ENCODE results near the gene CAST.

Gene CAST

DNA sequence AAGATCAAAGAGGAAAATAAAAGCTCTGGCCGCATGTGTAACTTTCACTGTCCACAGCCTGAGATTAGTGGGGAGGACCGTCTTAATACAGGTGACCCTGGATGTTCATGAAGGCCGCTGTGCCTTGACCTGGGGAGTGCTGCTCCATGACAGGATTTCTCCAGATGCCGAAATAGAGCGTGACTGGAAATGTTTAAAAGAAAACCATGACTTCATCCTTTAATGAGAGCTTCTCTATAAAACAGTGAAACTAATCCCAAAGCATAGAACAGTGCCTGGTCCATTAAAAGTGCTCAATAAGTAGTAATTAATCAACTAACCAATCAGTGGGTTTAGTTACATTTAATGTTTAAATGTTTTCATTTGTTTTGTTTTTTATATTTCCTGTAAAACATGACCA is 82.8 kb downstream of the CAST start:
- TF ChIP-seq, protein P1, sequence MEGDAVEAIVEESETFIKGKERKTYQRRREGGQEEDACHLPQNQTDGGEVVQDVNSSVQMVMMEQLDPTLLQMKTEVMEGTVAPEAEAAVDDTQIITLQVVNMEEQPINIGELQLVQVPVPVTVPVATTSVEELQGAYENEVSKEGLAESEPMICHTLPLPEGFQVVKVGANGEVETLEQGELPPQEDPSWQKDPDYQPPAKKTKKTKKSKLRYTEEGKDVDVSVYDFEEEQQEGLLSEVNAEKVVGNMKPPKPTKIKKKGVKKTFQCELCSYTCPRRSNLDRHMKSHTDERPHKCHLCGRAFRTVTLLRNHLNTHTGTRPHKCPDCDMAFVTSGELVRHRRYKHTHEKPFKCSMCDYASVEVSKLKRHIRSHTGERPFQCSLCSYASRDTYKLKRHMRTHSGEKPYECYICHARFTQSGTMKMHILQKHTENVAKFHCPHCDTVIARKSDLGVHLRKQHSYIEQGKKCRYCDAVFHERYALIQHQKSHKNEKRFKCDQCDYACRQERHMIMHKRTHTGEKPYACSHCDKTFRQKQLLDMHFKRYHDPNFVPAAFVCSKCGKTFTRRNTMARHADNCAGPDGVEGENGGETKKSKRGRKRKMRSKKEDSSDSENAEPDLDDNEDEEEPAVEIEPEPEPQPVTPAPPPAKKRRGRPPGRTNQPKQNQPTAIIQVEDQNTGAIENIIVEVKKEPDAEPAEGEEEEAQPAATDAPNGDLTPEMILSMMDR (IDR thresholded peaks at IDR 0.05; ENCODE audit: low read depth, low read length): no peak
- H3K4me3 ChIP-seq (ENCODE audit: low read depth, low read length): no peak overlapping the region

DNA sequence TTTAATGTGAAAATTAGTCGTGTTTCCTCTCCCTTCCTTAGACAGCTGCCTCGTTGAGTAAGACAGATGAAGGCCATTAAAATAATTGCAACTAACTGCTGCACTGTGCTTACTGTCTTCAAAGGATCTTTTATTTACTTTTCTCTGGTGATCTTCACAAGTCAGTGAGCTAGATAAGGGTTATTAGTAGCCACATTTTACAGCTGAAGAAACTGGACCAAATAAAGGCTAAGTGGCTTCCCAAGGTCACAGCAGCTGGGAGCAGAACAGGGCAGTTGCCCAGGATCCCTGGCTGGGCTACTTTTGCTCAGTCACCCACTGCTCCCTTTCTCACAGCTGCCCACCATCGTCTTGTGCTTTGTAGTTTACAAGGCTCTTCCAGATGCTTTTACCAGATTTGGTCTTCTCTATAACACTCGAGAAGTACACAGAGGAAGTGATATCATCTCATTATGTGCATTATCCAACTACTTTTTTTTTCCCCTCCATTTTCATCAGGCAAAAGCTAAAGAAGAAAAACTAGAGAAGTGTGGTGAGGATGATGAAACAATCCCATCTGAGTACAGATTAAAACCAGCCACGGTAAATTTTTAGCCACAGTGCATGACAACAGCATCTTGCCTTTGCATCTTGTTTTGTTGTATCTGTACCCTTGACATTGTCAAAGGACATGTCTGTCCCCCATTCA is 83.8 kb downstream of the CAST start:
- TF ChIP-seq, protein P1 (IDR thresholded peaks at IDR 0.05; ENCODE audit: low read depth, low read length): no peak
- H3K4me3 ChIP-seq (ENCODE audit: low read depth, low read length): no peak overlapping the region

DNA sequence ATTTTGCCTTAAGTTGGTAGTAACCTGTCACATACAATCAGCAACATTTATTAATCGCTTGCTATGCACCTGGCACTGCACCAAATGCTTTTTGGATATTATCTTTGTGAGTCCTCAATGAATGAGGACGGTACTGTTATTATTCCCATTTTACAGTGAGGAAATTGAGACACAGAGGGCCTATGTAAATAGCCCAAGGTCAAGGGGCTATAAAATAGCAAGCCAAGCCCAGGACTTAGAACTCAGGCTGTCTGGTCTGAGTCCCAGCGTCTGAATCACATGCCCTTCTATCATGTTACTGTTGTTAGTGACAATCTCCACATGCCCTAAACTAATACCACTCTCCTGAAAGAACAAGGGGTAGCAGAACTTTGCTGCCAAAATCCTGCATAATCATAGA is 85.5 kb downstream of the CAST start:
- TF ChIP-seq, protein P1 (IDR thresholded peaks at IDR 0.05; ENCODE audit: low read depth, low read length): no peak

DNA sequence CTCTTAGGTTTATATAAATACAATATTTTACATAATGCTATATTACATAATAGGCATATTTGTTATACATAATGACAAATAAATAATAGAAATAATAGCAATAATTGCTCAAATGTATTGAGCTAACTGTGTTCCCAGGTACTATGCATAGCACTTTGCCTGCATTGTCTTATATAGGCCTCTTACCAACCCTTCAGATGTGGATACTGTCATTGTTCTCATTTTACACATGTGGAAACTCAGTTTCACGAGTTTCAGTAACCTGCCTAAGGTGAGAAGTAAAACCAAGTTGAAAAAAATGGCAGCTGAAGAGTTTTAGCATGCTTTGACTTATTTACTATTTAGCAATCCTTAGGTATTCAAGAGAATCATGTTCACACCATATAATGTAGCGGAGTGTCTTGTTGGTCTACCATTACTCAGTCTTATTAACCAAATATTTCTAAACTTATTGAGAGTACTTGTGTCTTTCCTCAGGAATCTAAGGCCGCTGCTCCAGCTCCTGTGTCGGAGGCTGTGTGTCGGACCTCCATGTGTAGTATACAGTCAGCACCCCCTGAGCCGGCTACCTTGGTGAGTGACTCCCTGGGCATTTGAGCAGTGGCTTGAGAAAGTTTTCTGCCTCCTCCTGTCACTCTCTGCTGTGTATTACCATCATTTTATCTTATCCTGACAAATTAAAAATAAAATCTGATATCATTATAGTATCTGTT is 88.1 kb downstream of the CAST start:
- TF ChIP-seq, protein P1 (IDR thresholded peaks at IDR 0.05; ENCODE audit: low read depth, low read length): no peak
- H3K4me3 ChIP-seq (ENCODE audit: low read depth, low read length): no peak overlapping the region

More for the DNA sequence above, 85.5 kb downstream of the CAST start:
- no peak overlapping the region for H3K4me3 ChIP-seq (ENCODE audit: low read depth, low read length)

DNA sequence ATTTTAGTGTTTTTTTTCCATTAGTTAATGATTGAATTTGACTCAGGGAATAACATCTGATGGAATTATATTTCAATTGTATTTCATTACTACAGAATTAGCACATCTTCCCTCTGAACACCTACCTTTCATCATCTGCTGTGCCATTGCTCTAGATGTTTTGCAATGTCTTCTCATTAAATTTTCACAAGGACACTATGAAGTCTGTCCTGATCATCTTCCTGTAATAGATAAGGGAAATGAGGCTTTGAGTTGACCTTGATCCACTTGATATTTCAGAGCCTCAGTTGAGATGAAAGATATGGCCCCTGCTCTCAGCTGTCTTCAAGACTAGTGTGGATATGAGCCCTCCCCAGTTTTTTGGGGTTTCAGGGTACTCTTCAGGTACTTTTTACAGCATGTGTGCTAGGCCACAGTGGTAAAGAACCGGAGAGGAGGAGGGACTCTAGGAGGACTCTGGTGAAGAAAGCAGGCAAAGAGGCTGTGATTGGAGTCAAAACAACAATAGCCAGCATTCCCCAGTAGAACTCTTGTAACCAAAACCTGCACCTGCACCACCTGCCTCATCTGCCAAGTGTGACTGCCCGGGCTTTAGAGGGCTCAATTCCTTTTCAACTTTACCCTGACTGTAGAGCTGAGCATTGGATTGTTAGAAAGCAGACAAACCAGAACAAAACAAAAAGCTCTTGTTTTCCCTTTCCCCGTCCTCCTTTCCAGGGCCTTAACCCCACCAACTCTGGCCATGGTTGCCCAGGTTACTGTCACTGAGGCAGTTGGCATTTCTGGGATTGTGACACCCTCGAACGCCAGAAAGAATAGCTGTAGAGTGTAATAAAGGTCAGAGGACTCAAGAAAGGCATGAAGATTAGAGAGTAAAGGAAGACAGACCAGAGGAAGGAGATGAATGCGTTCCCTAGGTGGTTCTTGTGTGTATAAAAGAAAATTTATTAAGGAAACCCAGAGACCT is 89.3 kb downstream of the CAST start:
- TF ChIP-seq, protein P1 (IDR thresholded peaks at IDR 0.05; ENCODE audit: low read depth, low read length): no peak
- H3K4me3 ChIP-seq (ENCODE audit: low read depth, low read length): no peak overlapping the region

DNA sequence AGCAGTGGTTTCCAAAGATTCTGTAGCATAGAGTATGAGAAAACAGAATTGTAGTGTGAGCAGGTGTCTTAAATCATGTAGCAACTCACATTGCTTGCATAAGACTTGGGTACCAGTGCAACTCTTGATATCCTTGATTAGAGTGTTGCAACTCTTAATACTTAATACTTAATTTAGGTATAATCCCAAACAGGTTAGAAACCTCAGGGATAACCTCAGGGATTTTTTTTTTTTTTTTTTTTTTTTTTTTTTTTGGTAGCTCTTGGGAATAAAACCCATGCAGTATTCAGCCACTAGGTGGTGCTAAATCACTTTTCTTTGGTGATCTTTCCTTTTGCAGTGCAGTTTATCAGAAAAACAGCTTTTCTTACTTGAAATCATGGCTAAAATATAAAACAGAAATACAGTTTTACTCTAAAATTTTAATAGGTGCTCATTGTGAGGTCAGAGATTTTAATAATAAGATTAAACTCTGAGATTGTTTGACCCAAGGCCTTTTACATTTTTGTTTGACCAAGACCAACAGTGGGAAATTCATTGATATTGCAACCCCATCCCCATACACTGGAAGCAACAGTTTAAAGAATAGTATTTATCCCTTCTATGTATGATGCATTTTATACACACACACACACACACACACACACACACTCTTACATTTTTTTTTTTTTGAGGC is 90.3 kb downstream of the CAST start:
- TF ChIP-seq, protein P1 (IDR thresholded peaks at IDR 0.05; ENCODE audit: low read depth, low read length): peak; percentile 39; the same call in 1 of the 2 replicates
- no peak overlapping the region for H3K4me3 ChIP-seq (ENCODE audit: low read depth, low read length)
